ENCODE measurements around the gene MEGF11. TPM values are rescaled to one million over a fixed set of nuclear protein-coding genes. Genes with fewer than 3 reads are reported as not detected.
A peak's percentile ranks its signal among the peaks of the same experiment; 100 is the strongest.

MEGF11 gene
- total RNA-seq, 2 donors from 2014 or later, result 0.05 TPM; not detected in 1

GRCh38 chr15:66225656-66226274 lies 27.8 kb downstream of the MEGF11 start:
- DNase-seq (ENCODE audit: low spot score), result peak; percentile 14
- intact Hi-C loops (cut with DNase I), result no loop called here

- DNase-seq (ENCODE audit: low spot score), result peak; percentile 56
- intact Hi-C loops (cut with DNase I), result no loop called here
Observed at GRCh38 chr15:66224946-66225345, 28.6 kb downstream of the MEGF11 start.

- peak; percentile 5 for DNase-seq (ENCODE audit: low spot score)
- intact Hi-C loops (cut with DNase I), result no loop called here
Observed at GRCh38 chr15:66222273-66223198, 31.0 kb downstream of the MEGF11 start.

GRCh38 chr15:66221126-66221525 lies 32.4 kb downstream of the MEGF11 start:
- intact Hi-C loops (cut with DNase I), result no loop called here
- DNase-seq (ENCODE audit: low spot score), result peak; percentile 43

- intact Hi-C loops (cut with DNase I), result no loop called here
- DNase-seq (ENCODE audit: low spot score), result peak; percentile 20
Observed at GRCh38 chr15:66220601-66221000, 32.9 kb downstream of the MEGF11 start.

GRCh38 chr15:66219339-66219738 lies 34.2 kb downstream of the MEGF11 start:
- intact Hi-C loops (cut with DNase I), result no loop called here

GRCh38 chr15:66216806-66217205 lies 36.7 kb downstream of the MEGF11 start:
- intact Hi-C loops (cut with DNase I), result no loop called here
- DNase-seq (ENCODE audit: low spot score), result peak; percentile 38

More at GRCh38 chr15:66219339-66219738, 34.2 kb downstream of the MEGF11 start:
- DNase-seq (ENCODE audit: low spot score), result peak; percentile 26

- DNase-seq (ENCODE audit: low spot score), result peak; percentile 13
- intact Hi-C loops (cut with DNase I), result no loop called here
Observed at GRCh38 chr15:66215811-66216210, 37.7 kb downstream of the MEGF11 start.

GRCh38 chr15:66214246-66214645 lies 39.3 kb downstream of the MEGF11 start:
- intact Hi-C loops (cut with DNase I), result no loop called here
- DNase-seq (ENCODE audit: low spot score), result peak; percentile 36

- intact Hi-C loops (cut with DNase I), result no loop called here
- DNase-seq (ENCODE audit: low spot score), result peak; percentile 64
Observed at GRCh38 chr15:66212563-66212921, 41.0 kb downstream of the MEGF11 start.

GRCh38 chr15:66211670-66212562 lies 41.6 kb downstream of the MEGF11 start:
- DNase-seq (ENCODE audit: low spot score), result peak; percentile 75
- intact Hi-C loops (cut with DNase I), result no loop called here

GRCh38 chr15:66210684-66211083 lies 42.9 kb downstream of the MEGF11 start:
- intact Hi-C loops (cut with DNase I), result no loop called here
- DNase-seq (ENCODE audit: low spot score), result peak; percentile 17

- intact Hi-C loops (cut with DNase I), result loop anchor here in 1 of 2 donors (5.0 kb wide), 1 partner anchor 1614 kb away; no protein-coding TSS in a partner anchor
- no peak for DNase-seq (ENCODE audit: low spot score)
Observed at GRCh38 chr15:66198757-66199156, 54.8 kb downstream of the MEGF11 start.

GRCh38 chr15:66196602-66197001 lies 56.9 kb downstream of the MEGF11 start:
- intact Hi-C loops (cut with DNase I), result loop anchor here in 1 of 2 donors (5.0 kb wide), 1 partner anchor 1616 kb away; no protein-coding TSS in a partner anchor
- DNase-seq (ENCODE audit: low spot score), result no peak

- DNase-seq (ENCODE audit: low spot score), result no peak
- intact Hi-C loops (cut with DNase I), result loop anchor here in 1 of 2 donors (5.0 kb wide), 1 partner anchor 1617 kb away; no protein-coding TSS in a partner anchor
Observed at GRCh38 chr15:66195621-66196230, 57.8 kb downstream of the MEGF11 start.

- intact Hi-C loops (cut with DNase I), result no loop called here
- DNase-seq (ENCODE audit: low spot score), result no peak
Observed at GRCh38 chr15:66193066-66193465, 60.5 kb downstream of the MEGF11 start.

GRCh38 chr15:66190746-66191145 lies 62.8 kb downstream of the MEGF11 start:
- DNase-seq (ENCODE audit: low spot score), result no peak
- intact Hi-C loops (cut with DNase I), result no loop called here

- intact Hi-C loops (cut with DNase I), result no loop called here
- no peak for DNase-seq (ENCODE audit: low spot score)
Observed at GRCh38 chr15:66189291-66189690, 64.3 kb downstream of the MEGF11 start.

GRCh38 chr15:66188464-66188863 lies 65.1 kb downstream of the MEGF11 start:
- intact Hi-C loops (cut with DNase I), result no loop called here
- no peak for DNase-seq (ENCODE audit: low spot score)
